Stimulated activated CD4-positive, alpha-beta T cell treated with anti-CD3 and anti-CD28 coated beads, TNF-alpha, amount 100 ng/mL, for 48 hours (primary cell): ENCODE results near the gene THEM4.
"Not testable (repeated sequence)": the region's sequence is repeated elsewhere in the genome, so short reads cannot be mapped to it uniquely, and the experiment has no call there.

ENCODE experiments used
- DNase-seq, 3 donors: peaks; one replicate each; pipeline ENCODE4 v3.0.0-alpha.2; 2020; ENCODE audit warnings: low read depth in 3 of 3

The THEM4 gene

DNA sequence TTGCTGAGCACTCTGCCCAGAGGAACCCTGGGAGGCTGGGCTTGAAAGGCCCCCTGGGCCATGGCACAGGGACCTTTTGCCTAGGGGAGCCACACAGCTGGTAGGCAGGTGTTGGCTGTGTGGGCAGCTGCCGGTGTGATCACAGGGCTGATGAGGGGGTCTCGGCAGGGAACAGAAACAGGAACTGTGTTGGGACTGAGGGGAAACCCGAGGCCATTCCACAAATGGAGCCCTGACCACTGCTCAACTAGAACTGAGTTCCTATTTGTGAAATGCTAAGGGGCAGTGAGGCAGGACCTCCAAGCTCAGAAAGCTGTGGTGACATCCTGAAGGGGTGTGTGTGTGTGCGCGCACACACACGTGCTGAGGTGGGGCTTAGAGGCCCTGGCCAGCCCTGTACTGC is 49.4 kb downstream of the THEM4 start:
- DNase-seq, result no peak

DNA sequence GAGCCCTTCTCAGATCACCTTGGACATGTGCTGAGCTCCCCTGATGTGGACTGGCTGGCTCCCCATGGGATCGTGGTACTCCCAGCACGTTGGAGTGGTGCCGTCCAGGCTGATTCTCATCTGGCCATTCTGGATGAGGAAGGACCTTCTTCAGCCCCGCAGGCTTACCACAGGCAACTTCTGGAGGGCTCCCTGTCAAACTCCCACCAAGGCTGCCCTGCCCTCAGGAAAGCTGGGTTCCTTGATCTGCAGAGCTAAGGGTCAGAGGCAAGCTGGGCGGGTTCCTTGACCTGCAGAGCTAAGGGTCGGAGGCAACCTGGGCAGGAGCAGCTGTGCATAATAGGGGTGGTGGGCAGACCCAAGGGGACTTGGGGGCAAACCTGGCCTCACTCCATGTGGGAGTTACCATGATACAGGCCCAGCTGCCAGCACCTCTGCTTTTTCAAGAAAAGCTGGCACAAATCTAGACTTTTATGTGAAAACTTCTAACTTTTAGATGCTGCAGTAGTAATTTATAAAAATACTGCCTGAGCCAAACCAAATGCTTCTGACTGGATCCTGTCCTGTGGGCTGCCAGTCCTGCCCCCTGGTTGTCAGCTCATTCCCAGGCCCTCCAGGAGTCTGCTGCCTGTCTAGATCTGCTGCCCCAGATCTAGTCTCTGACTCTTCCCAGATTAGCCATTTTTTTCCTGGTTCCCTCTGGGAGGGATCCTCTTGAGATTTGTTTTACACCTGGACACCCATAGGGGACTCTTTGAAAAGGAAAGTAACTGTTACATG is 50.2 kb downstream of the THEM4 start:
- no peak for DNase-seq

DNA sequence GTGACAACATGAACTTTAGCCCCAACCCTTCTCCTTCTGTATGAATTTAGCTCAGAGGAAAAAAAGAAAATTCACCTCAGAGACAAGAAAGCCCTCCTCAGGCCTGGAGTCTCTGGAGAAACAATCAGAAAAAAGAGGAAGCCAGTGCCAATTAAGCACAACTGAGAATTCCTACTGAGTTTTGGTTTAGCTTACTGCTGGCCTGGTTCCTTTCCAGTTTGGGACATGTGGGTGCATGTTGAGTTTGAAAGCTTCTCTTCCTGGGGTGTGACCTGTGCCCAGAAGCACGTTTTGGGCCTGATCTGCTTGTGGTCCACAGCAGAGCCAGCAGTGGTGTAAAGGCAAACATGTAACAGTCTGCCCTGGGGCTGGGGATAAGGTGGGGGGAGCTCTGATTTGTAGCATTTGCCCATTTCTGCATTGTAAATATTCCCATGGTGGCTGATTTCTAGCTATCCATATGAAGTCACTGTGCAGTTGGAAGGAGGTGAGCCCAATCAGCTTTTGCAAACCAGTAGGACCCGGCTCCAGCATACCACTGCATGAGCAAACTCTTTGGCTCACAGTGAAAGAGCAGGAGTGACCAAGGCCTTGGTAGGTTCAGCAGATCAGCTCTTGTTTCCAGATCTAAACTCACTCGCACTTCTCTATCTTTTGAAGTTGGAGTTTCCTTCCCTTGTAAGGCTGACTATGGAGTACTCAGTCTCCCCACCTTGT is 51.1 kb downstream of the THEM4 start:
- DNase-seq, result no peak

DNA sequence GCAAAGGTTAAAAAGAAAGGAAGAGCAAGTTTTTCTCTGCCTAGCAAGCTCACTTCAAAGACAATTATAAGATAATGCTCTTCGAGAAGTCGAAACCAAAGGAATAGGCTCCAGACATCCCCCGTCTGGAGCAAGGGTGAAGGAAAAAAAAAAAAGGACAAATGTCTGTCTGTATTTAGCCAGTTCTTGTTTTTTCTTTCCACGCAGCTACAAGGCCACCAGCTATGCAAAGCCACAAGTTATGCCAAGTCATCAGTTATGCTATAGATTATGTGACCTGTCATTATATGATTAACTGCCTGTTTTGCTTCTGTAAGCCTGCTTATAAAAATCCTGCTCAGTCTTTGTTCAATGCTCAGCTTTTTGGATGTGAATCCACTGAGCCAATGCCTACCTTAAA is 53.4 kb downstream of the THEM4 start:
- no peak for DNase-seq

DNA sequence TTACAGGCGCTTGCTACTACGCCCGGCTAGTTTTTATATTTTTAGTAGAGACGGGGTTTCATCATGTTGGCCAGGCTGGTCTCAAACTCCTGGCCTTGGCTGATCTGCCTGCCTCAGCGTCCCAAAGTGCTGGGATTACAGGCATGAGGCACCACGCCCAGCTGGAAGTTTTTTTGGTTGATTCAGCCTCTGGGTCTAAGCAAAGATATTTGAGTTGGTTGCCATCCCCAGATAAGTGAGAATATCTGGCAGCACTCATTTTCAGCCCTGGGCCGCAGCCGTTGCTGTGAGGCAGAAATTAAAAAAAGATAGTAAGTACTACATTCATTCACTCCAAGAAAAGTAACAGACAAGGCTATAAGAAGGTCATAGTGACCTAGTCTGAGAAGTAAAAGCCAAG is 53.8 kb downstream of the THEM4 start:
- not testable (repeated sequence) for DNase-seq

DNA sequence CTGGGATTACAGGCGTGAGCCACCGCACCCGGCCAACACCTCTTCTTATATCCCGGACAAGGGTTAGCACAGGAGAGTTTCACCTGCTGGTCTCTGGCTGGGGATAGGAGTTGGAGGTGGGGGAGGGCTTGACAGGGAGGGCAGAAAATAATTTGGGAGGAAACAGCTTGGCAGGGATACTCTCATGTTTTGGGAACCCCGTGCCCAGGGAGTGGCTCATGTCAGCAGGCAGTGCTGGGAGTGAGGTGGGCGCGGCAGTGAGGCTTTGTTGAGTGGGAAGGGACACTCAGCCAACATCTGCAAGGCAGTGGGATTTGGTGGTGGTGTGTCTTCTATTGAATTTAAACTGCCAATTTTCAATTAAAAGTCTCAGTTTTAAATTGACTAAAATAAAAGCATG is 54.7 kb downstream of the THEM4 start:
- DNase-seq, result no peak

DNA sequence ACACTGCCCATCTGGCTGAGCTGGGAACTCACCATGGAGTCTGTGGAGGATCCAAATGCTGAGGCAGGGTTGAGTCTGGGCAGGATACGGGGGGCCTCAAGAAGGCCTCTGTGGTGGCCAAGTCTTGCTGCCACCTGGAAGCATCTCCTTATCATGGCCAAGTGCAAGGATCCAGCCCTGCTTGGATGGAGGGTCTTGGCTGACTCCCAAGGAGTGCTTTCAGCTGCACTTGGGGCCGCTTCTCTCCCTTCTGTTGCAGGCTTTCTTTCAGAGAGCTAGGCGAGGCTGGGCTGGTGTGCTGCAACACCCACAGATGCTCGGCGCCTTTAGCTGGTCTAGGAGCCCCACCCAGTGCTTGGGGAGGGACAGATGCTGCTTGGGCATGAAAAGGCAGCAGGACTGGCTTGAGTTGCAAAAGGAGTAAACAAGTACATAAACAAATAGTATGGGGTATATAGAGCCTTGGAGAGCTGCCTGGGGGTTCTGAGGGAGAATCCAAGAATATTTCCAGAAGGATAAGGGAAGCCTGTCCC is 55.8 kb downstream of the THEM4 start, which contains the start of gene THEM5:
Gene THEM5, minus strand, starts transcription at position 302 of the 533 bp plus-strand sequence. Its CDS starts 147 bp downstream, at position 155.
- DNase-seq, result no peak

DNA sequence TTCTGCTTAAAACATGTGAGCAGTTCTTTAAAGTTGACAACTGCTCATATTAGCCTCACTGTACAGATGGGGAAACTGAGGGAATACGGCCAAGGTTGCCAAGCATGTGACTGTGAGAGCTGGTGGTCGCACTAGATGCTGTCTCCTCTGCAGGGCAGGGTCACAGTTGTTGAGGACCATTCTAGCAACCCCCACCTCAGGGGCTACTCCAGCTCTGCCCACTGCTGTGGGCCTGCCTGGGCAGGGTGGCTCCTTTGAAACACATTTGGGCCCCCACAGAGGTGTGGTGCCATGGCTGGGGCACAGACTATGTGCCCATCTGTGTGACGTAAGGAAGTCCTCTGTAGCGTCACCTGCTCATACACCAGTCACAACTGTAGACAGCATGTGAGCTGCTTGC is 56.6 kb downstream of the THEM4 start:
- no peak for DNase-seq

DNA sequence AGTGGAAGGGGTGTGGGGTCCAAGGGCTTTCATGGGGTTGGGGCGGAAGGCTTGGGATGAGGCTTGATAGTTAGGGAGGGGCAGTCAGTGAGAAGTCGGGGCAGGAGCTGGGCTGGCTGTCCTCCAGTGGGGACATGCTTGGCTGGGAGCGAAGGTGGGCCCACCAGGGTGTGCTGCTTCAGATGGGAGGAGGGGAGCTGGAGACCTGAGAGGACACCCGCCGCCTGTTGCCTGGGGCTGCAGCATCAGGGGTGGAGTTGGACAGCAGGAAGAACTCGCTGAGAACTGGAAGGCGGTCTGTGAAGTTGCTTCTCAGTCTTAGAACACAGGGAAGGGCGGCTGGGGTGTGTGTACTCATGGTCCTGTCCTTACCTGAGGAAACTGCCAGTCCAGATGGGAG is 57.4 kb downstream of the THEM4 start:
- DNase-seq, result no peak

DNA sequence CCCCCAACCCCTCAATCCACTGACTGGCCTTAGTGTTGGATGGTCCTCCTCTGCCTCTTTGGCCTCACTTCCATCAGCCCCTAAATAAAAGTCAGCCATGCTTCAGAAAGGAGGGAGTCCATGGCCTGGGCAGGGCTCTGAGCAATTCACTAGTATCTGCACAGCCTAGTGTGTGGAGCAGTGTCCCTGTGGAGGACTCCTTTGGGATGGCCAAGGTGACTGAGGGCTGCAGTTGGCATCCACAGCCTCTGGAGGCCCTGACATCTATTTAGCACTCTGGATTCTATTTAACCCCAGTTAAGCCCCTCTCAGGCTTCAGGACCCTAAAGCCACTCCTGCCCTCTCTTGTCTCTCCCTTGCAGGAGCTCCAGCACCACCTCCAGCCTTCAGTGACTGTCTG is 59.4 kb downstream of the THEM4 start:
- DNase-seq, result no peak

DNA sequence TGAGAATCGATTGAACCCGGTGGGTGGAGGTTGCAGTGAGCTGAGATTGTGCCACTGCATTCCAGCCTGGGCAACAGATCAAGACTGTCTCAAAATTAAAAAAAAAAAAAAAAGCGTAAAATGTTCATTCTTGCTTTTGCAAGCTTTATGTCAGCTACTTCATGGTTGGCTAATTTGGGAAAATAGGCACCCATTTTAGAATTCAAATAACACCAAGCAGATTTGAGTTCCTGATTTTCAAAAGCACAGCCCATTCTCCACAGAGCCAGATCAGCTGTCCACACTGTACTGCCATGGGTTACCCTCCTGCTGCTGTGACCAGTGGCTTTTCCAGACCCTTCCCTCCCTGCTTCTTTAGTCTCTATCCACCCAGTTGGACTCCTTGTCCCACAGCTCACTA is 60.2 kb downstream of the THEM4 start:
- DNase-seq, result no peak

DNA sequence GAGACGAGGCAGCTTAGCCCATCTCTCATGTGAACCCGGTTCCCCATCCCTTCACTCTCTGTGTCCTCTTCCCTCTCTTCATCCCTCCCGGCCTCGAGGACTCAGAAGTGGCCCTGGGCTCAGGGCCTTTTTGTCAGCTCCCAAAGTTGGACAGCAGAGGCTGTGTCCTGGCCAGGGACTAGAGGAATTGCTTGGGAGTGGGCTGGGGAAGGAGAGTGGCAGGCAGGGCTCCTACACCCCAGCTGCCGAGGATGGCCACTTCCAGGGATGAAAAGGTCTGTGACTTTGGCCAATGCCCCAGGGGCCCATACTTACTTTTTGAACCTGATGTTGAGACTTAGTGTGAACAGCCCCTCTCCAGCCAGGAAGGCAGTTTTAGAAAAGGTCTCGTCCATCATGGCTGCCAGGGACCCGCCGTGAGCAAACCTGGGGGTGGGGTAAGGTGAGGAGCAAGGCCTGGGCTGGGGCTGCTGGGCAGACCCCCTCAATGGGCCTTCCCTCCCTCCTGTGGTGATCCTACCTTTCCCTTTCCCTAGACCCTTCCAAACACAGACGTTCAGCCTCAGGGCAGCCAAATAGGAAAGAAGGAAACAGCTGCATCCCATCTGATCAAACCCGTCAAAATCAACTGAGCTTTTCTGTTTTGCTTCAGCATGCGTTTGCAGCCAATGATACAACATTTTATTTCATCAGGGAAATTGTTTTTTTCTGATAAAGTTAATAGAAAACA is 61.3 kb downstream of the THEM4 start:
- no peak for DNase-seq

DNA sequence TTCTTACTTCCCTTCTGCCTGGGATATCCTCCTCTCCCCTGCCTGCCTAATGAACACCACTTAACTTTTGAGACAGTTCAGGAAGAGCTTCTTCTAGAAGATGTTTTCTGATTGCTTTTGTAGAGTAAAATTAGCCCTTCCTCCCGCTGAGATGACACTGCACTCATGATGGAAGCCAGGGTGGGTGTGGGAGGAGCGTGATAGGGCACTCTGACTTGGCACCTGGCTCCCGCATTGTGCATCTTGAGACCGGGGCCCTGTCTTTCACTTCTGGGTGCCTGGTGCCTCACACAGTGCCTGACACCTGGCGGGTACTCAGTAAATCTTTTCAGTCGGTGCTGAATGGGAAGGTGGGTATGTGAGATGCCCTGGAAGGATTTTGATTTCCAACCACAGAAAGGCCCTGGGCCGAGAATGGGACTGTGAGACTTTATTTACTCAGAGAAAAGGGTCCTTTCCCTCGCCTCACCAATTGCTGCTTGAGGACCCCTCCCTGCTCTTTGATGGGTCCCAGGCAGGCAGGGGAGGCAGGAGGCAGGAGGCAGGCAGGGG is 62.5 kb downstream of the THEM4 start:
- no peak for DNase-seq

DNA sequence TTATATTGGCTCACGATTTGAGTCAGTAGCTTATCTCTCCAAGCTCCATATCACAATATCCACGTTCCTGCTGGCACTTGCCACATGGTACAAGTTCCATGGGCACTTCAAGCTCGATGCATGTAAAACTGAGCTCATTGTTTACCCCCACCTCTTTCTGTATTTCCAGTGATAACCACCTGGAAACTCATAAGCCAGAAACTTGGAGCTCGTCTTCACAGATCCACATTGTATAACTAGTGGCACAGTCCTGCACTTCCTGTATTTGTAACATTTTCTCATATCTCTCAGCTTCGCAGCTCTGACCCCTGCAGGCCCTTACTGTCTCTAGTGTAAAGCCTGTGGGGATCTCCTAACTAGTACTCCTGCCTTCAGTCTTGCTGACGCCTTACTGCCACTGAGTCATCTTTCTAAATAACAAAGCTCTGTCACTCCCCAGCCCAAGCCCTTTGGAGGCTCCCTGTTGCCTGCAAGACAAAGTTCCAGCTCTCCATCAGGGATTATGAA is 63.2 kb downstream of the THEM4 start:
- DNase-seq, result no peak

DNA sequence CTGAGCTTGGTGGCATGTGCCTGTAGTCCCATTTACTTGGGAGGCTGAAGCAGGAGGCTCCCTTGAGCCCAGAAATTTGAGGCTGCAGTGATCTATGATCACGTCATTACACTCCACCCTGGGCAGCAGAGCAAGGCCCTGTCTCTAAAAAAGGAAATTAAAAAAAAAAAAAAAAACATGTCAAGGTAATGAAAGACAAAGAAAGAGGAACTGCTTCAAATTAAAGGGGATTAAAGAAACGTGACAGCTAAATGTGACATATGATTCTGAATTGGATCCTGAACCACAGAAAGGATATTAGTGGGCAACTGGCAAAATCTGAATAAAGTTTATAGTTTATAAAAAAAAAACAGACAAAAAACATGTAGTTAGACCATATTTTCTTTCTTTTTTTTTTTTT is 65.9 kb downstream of the THEM4 start:
- DNase-seq, result no peak

DNA sequence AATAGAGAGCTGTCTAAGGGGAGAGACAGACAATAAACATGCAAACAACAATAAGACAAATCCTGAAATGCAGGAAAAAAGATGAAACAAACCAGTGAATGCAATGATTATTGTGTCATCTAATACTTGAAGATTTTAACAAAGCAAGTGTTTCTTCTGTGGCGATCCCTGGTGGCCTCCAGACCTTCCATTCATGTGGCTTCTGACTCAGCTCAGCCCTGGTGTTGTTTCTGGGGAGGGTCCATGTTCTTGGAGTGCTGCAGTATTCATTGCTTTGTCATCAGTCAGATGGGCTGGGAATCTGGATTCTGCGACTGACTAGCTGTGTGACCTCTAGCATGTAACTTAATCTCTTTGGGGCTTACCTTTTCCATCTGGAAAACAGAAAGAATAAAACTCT is 68.2 kb downstream of the THEM4 start:
- DNase-seq, result no peak

DNA sequence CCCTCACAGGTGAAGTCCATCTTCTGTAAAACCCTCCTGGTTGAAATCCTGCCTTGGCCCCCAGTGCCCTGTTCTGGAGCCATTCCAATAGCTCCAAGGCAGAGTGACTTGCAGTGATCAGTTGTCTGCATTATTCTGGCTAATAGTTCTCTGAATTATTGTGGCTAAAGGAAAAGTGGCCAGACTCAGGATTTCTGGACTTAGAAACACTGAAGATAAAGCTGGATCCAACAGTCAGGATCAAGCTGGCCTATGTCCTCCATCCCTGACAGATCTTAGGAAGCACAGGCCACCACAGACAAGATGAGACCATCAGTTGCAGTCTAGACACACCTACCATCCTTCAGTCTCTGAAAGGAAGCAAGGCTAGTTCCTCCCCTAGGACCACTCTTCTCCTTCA is 68.9 kb downstream of the THEM4 start:
- no peak for DNase-seq

DNA sequence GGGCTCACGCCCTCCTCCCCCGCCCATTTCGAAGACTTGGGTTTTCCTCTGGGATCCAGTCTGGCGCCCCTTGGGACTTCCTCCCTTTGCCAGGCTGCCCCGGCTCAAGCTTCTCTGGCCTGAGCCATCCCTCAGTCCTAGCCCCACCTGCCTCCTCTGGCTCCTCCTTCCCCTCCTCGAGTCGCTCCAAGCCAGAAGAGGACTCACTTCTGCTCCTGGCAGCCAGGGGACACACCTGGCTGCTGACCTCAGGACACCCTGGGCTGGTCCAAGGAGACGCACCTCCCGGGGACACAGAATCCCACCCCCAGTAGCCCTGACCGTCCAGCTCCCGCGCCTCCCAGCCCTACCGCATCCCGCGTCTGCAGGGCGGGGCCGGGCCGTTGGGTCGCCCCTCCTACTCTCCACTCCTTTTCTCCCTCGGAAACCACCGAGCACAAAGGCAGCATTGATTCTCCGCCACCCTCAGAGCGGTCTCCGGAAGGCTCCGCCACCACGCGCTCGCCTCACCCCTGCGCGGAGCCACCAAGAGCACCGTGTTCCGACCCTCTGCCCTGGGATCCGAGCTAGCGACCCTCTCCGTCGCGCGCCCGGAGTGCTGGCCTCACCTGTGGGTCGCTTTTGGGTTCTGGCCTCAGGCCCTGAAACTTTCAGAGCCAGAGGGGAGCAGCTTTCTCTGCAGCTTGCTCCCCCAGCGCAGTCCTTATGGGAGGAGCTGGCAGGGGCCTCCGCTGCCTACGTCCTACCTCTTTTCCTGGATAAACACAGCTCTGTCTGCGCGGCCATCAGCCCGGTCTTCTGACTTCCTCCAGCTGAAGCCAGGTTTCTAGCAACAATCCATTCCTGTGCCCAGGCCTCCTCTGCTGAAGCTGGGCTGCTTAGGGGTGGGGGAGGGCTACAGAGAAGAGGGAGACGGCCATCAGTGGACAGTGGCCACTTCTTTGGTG is 69.6 kb downstream of the THEM4 start, which contains the start of gene C2CD4D:
Gene C2CD4D, minus strand, starts transcription at position 364 of the 947 bp plus-strand sequence. CDS start 831 bp downstream, outside the sequence.
- DNase-seq, result peak in 2 of 3 donors; percentile 47 to 52

DNA sequence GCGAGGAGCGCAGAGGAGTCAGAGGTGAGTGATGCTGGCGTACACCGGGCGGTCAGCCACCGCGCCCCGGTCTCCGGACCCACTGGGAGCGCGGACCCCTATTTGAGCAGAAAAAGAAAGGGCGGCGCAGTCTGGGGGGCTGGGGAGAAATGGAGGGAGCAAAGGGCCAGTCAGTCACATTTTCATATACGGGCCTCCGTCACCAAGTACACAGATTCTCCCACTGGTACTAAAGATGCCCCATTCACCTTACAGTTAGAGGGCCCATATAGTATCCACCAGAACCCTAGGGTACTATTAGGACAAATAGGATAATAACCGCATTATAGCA is 70.3 kb downstream of the THEM4 start:
- no peak for DNase-seq

DNA sequence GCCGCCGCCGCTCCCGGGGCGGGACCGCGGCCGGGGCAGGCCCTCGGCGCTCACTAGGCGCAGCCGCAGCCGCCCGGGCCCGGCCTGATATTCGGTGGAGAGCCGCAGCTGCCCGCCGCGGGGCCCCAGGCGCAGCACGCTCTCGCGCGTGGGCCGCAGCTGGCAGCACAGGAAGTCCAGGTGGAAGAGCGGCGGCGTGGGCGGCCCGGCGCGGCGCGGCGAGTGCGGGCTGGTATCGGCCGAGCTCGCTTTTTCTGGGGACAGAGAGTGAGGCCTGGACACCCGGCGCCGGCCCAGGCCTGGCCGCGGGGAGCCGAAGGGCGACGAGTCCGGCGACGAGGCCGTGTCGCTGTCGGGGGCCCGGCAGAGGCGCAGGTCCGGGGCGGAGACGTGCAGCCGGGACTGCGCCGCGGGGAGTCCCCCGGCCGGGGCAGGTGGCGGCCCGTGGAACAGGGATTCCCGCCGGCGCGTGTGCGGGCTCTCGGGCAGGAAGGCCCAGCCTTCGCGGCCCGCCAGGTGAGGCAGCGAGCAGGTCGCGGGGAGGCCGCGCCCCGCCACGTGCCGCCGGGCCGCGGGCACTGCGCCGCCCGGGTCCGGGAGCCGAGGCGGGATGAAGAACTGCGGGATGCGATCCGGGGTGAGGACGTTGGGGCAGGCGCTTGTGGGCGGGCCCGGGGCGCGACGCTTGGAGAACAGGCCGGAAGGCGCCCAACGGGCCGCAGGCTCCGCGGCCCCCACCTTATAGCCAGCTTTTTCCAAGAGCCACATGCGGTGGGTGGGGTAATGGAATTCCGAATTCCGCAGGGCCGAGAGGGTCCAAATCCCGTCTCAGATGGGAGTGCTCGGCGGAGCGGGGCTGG is 70.9 kb downstream of the THEM4 start:
- DNase-seq, result no peak
